NCI-H2196 treated with DMSO at 0.1 percent for 48 hours (cell line): ENCODE measurements around the gene VPS50.
"Not testable (repeated sequence)": the region's sequence is repeated elsewhere in the genome, so short reads cannot be mapped to it uniquely, and the experiment has no call there.

Source experiments
- DNase-seq: peaks from one replicate; lab custom pipeline; 2025; ENCODE audit not compliant: unreplicated experiment; lab: John Stamatoyannopoulos, UW

VPS50 gene

GRCh38 chr7:93331706-93332105 is 99.5 kb downstream of the VPS50 start:
- DNase-seq, result no peak

- DNase-seq, result no peak
Measured at GRCh38 chr7:93332172-93332571, 100.0 kb downstream of the VPS50 start.

GRCh38 chr7:93337052-93337451 is 104.9 kb downstream of the VPS50 start:
- no peak for DNase-seq

GRCh38 chr7:93342178-93342577 is 110.0 kb downstream of the VPS50 start:
- DNase-seq, result not testable (repeated sequence)

- DNase-seq, result no peak
Measured at GRCh38 chr7:93350338-93350737, 118.2 kb downstream of the VPS50 start.

- no peak for DNase-seq
Measured at GRCh38 chr7:93352881-93353280, 120.7 kb downstream of the VPS50 start.

GRCh38 chr7:93354815-93355214 is 122.6 kb downstream of the VPS50 start:
- DNase-seq, result no peak

GRCh38 chr7:93359520-93360198 is 127.5 kb downstream of the VPS50 start:
- no peak for DNase-seq

- no peak for DNase-seq
Measured at GRCh38 chr7:93361853-93362252, 129.7 kb downstream of the VPS50 start.

- DNase-seq, result no peak
Measured at GRCh38 chr7:93364806-93365205, 132.6 kb downstream of the VPS50 start.

- DNase-seq, result no peak
Measured at GRCh38 chr7:93365341-93365740, 133.2 kb downstream of the VPS50 start.

- DNase-seq, result no peak
Measured at GRCh38 chr7:93366816-93367215, 134.7 kb downstream of the VPS50 start.

- DNase-seq, result no peak
Measured at GRCh38 chr7:93367254-93367653, 135.1 kb downstream of the VPS50 start.

- DNase-seq, result not testable (repeated sequence)
Measured at GRCh38 chr7:93370937-93371336, 138.8 kb downstream of the VPS50 start.

GRCh38 chr7:93373537-93373936 is 141.4 kb downstream of the VPS50 start:
- DNase-seq, result no peak

- no peak for DNase-seq
Measured at GRCh38 chr7:93374345-93374940, 142.3 kb downstream of the VPS50 start.

GRCh38 chr7:93375603-93376002 is 143.4 kb downstream of the VPS50 start:
- no peak for DNase-seq

GRCh38 chr7:93378131-93378760 is 146.1 kb downstream of the VPS50 start:
- DNase-seq, result no peak

- DNase-seq, result no peak
Measured at GRCh38 chr7:93382362-93382761, 150.2 kb downstream of the VPS50 start.

- no peak for DNase-seq
Measured at GRCh38 chr7:93390660-93391059, 158.5 kb downstream of the VPS50 start.

- no peak for DNase-seq
Measured at GRCh38 chr7:93392984-93393383, 160.8 kb downstream of the VPS50 start.

- DNase-seq, result no peak
Measured at GRCh38 chr7:93399642-93400041, 167.5 kb downstream of the VPS50 start.
